ENCODE results near the gene HDGF.

The HDGF gene

DNA sequence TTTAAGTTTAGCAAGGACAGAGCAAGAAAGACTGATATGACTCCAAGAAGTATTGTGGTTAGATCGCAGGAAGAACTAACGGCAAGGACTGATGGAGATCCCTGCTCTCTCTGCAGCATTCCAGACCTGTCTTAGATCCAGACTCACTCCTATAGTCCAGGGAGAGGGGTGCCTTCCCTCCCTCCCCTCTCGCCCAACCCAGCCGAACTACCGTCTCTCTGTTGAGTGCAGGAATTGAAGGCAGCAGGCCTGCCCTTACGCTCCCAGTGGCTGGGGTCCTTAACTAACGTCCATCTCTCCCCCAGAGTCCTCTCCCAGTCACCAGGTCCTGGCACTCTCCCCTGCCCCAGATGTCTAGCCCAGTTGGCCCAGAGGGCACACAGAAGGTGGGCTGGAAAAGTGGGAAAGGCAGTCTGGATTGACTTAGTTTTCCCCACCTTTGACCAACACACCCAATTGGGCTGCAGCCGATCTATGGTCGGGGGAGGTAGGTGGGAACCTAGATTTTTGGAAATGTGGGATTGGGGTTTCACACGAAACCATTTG lies 47.2 kb downstream of the HDGF start:
- Histone ChIP-seq H3K4me3 (no peak overlapping the region), H3K9me3 (no peaks in the 10 kb centered on the region), H3K4me1 (peaks cover 5 to 50% (median 30%) of the 10 kb centered on the region in 4 donors), H3K27ac (no peak overlapping the region), H3K27me3 (peaks cover 0 to 36% of the 10 kb centered on the region in 2 donors), H3K36me3 (peaks cover 0 to 12% (median 0%) of the 10 kb centered on the region in 3 donors)
- intact Hi-C loops (cut with DNase I; ENCODE audit: low total_unique reads), result no loop called here
- no peak for DNase-seq
- TF ChIP-seq, protein P1, sequence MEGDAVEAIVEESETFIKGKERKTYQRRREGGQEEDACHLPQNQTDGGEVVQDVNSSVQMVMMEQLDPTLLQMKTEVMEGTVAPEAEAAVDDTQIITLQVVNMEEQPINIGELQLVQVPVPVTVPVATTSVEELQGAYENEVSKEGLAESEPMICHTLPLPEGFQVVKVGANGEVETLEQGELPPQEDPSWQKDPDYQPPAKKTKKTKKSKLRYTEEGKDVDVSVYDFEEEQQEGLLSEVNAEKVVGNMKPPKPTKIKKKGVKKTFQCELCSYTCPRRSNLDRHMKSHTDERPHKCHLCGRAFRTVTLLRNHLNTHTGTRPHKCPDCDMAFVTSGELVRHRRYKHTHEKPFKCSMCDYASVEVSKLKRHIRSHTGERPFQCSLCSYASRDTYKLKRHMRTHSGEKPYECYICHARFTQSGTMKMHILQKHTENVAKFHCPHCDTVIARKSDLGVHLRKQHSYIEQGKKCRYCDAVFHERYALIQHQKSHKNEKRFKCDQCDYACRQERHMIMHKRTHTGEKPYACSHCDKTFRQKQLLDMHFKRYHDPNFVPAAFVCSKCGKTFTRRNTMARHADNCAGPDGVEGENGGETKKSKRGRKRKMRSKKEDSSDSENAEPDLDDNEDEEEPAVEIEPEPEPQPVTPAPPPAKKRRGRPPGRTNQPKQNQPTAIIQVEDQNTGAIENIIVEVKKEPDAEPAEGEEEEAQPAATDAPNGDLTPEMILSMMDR (IDR thresholded peaks at IDR 0.05), result no peak

DNA sequence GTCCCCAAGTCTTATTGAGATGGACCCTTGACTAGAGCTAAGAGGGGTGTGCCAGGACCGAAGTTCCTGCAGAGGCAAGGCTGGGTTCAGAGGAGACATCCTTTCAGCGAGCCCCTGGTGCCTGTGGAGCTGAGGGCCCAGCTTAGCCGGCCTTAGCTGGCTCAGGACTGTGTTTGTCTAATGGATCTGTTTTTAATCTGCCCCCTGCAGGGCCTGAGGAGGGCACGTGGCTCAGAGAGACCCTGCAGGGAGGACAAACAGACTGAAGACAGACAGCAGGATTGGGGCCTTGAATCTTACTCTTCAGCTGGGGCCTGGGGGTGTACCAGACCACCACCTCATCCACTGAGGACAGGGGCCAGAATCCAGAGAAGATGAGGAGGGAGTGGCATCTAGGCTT lies 47.7 kb downstream of the HDGF start:
- intact Hi-C loops (cut with DNase I; ENCODE audit: low total_unique reads), result no loop called here
- DNase-seq, result no peak
- TF ChIP-seq, protein P1 (IDR thresholded peaks at IDR 0.05), result no peak
- H3K9me3 ChIP-seq, result no peaks in the 10 kb centered on the region
- peaks cover 0 to 38% of the 10 kb centered on the region in 2 donors for H3K27me3 ChIP-seq
- H3K4me1 ChIP-seq, result peaks cover 5 to 45% (median 29%) of the 10 kb centered on the region in 4 donors
- H3K27ac ChIP-seq, result no peak overlapping the region
- no peak overlapping the region for H3K4me3 ChIP-seq
- peaks cover 0 to 14% (median 0%) of the 10 kb centered on the region in 3 donors for H3K36me3 ChIP-seq

DNA sequence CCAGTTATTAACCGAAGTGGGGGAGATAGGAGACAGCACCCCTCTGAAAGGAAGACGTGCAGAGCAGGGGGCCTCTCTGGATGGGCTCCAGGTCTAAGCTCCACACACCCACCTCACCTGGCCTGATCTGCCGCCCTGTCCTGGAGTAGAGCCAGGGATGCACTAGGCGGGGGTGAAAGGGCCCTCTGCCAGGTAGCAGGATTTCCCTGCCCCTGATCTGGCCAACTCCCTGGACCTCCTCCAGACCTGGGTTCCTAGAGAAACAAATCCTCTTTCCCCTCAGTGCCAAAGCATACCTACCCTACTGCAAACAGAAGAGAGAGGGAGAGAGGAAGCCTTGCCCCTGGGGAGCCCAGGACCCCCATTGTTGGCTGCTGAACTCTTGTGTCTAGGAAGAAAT lies 48.1 kb downstream of the HDGF start:
- TF ChIP-seq, protein P1 (IDR thresholded peaks at IDR 0.05), result no peak
- H3K36me3 ChIP-seq, result peaks cover 0 to 14% (median 0%) of the 10 kb centered on the region in 3 donors
- H3K4me3 ChIP-seq, result no peak overlapping the region
- peaks cover 0 to 39% of the 10 kb centered on the region in 2 donors for H3K27me3 ChIP-seq
- H3K9me3 ChIP-seq, result no peaks in the 10 kb centered on the region
- peaks cover 5 to 41% (median 29%) of the 10 kb centered on the region in 4 donors for H3K4me1 ChIP-seq
- intact Hi-C loops (cut with DNase I; ENCODE audit: low total_unique reads), result no loop called here
- no peak overlapping the region for H3K27ac ChIP-seq
- no peak for DNase-seq

DNA sequence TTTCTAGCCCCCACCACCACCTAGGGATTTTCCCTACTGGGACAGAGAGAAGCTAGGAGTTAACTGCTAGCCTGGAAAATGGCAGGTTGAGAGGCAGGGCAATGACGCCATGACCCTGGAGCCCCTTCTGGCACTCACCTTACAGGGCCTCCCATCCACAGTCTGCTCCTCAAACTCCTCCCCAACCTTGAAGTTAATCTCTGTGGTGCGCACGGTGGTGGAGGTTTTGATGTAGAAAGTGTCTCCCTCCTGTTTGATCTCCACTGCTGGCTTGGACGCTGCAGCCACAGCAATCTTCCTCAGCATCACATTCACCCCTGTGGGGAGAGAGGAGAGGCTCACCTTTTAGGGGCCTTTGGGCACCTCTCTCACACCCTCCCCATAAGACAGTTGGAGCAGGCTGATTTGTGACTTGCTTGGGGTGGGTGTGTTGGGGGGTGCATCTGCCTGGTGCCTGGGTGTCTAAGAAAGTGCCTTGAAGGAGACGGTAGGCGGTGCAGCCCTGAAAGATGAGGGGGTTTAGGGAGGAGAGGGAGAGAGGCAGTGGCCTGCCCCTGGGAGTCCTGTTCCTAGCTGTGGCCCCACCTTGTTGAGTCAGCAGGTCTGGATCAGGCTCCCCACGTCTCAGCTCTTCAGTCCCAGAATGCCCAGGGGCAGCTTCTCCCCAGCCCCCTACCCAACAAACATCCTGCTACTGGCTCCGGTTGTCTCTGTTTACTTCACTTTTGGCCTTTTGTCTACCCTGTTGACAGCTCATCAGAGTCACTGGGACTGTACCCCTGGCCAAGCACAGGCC lies 50.5 kb downstream of the HDGF start:
- Histone ChIP-seq H3K4me1 (peaks cover 5 to 23% (median 17%) of the 10 kb centered on the region in 4 donors), H3K4me3 (no peak overlapping the region), H3K27ac (no peak overlapping the region), H3K27me3 (peaks cover 0 to 51% of the 10 kb centered on the region in 2 donors), H3K36me3 (peaks cover 0 to 14% (median 0%) of the 10 kb centered on the region in 3 donors), H3K9me3 (no peaks in the 10 kb centered on the region)
- intact Hi-C loops (cut with DNase I; ENCODE audit: low total_unique reads), result no loop called here
- DNase-seq, result no peak
- TF ChIP-seq, protein P1 (IDR thresholded peaks at IDR 0.05), result no peak

DNA sequence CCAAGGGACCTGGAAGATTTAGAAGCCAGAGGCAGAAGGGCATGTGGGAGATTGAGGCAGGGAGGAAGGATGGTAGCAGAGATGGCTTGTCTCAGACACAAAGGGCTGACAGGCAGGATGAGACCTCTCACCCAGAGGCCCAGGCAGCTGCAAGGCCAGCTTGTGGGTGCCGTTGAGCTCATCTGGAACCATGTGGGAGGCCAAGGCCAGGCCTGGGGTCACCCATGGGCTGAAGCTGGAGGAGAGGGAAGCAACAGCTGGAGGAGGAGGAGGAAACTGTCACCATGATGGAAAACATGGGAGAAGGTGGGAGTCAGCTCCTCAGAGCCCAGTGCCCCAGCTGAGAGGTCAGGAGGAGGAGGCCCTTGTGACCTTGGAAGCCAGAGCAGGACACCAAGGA lies 52.5 kb downstream of the HDGF start:
- TF ChIP-seq, protein P1 (IDR thresholded peaks at IDR 0.05), result no peak
- no peak for DNase-seq
- intact Hi-C loops (cut with DNase I; ENCODE audit: low total_unique reads), result no loop called here
- H3K9me3 ChIP-seq, result no peaks in the 10 kb centered on the region
- H3K27me3 ChIP-seq, result peaks cover 0 to 57% of the 10 kb centered on the region in 2 donors
- peaks cover 0 to 5% (median 0%) of the 10 kb centered on the region in 4 donors for H3K4me1 ChIP-seq
- H3K27ac ChIP-seq, result no peak overlapping the region
- peaks cover 0 to 14% (median 0%) of the 10 kb centered on the region in 3 donors for H3K36me3 ChIP-seq
- no peak overlapping the region for H3K4me3 ChIP-seq
